HG03159 (cell line): ENCODE data around the gene MAP4K4.

ENCODE experiments used
- ATAC-seq: cut with Tn5 transposase; IDR thresholded peaks from one replicate; pipeline ENCODE4 v1.9.1; 2021; ENCODE audit warnings: mild to moderate bottlenecking, moderate library complexity; ENCODE audit not compliant: unreplicated experiment

Gene MAP4K4

DNA sequence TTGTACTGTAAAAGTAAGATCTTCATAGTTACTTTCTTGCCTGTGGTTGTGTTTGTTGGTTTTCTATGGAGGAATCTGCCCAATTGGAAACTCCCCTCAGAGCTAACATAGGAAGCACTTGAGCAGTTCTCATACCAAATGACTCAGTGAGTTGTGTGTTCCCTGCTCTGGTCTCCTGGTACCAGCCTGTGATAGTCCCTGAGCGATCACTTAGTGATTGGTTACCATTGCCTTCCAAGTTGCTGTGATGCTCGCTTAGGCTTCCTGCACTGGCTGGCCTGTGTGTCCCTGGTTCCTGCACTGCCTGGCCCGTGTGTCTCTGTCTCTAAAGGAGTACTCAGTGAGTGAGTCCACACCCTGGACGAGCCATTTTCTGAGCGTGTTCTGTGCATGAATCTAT lies 133.0 kb downstream of the MAP4K4 start:
- no peak for ATAC-seq

DNA sequence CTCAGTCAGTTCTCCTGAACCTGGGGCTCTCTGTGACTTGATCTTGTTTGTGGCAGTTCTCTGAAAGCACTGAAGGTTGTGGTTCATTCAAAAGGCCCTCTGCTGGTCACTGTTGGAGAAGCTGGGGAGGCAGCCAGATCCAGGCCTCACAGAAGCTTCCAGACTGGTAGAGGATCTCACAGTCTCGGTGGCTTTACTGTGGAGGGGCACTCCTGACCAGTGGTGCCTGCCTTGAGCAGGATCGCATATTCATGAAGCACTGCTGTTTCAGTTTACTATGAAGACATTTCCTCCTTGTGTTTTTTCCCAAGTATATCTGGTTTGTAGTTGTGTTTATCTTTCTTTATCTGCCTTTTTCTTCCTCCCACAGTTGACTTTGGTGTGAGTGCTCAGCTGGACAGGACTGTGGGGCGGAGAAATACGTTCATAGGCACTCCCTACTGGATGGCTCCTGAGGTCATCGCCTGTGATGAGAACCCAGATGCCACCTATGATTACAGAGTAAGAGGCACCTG lies 133.9 kb downstream of the MAP4K4 start:
- peak; percentile 74 for ATAC-seq

DNA sequence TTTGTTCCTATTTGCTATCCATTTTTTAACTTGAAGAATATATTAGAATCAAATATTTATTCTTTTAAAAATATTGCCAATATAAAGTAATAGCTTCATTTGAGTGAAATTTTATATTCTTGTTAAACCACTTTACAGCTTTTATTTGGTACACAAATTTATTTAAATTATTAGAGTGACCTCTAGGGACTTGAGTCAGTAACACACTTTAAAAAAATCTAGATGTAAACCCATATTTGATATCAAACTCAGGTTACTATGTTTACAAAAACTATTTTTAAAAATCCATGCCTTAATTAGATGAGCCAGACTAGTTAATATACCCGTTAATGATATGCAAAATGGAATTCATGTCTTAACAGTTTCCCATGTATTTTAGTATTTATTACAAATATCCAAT lies 134.6 kb downstream of the MAP4K4 start:
- no peak for ATAC-seq

- ATAC-seq = no peak
These were observed 136.5 kb downstream of the MAP4K4 start for GRCh38 chr2:101833890-101834523.

GRCh38 chr2:101837354-101837753 lies 139.8 kb downstream of the MAP4K4 start:
- no peak for ATAC-seq

- no peak for ATAC-seq
These were observed 144.3 kb downstream of the MAP4K4 start for GRCh38 chr2:101841679-101842327.

GRCh38 chr2:101842471-101842870 lies 145.0 kb downstream of the MAP4K4 start:
- ATAC-seq = no peak

GRCh38 chr2:101843048-101843447 lies 145.5 kb downstream of the MAP4K4 start:
- no peak for ATAC-seq

DNA sequence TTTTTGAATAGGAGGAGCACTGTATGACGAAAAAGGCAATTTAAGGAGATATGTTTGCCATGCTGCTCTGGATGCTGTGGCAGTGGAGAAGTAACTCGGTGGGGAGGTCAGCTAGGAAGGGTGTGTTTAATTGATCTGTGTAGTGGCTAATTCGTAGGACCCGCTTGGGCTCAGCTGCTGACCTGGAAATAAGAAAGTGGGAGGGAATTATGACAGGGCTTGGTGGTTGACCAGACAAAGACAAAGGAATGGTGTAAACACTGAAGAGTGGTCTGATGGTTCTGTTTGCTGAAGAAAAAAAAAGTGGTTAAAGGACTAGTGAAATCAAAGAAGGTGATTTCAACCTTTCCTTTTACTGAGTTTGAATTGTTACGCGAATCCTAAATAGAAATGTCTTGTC lies 146.0 kb downstream of the MAP4K4 start:
- ATAC-seq = no peak

GRCh38 chr2:101844055-101844635 lies 146.6 kb downstream of the MAP4K4 start:
- ATAC-seq = no peak

GRCh38 chr2:101846973-101847372 lies 149.5 kb downstream of the MAP4K4 start:
- no peak for ATAC-seq

DNA sequence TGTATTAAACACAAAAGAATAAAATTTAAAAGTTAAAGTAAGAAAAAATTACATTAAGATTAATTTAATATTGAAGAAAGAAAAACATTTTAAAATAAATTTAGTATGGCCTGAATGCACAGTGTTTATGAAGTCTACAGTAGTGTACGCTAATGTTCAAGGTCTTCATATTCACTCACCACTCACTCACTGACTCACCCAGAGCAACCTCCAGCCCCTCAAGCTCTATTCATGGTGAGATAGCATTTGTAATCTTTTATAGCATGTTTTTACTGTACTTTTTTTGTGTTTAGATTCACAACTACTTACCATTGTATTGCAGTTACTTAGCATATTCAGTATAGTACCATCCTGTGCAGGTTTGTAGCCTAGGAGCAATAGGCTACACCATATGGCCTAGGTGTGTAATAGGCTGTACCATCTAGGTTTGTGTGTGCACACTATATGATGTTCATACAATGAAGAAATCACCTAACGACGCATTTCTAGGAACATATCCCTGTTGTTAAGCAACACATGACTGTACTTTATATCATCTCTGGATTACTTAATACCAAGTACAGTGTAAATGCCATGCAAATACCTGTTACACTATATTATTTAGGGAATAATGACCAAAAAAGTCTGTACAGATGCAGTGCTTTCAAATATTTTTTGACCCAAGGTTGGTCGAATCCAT lies 150.3 kb downstream of the MAP4K4 start:
- no peak for ATAC-seq

DNA sequence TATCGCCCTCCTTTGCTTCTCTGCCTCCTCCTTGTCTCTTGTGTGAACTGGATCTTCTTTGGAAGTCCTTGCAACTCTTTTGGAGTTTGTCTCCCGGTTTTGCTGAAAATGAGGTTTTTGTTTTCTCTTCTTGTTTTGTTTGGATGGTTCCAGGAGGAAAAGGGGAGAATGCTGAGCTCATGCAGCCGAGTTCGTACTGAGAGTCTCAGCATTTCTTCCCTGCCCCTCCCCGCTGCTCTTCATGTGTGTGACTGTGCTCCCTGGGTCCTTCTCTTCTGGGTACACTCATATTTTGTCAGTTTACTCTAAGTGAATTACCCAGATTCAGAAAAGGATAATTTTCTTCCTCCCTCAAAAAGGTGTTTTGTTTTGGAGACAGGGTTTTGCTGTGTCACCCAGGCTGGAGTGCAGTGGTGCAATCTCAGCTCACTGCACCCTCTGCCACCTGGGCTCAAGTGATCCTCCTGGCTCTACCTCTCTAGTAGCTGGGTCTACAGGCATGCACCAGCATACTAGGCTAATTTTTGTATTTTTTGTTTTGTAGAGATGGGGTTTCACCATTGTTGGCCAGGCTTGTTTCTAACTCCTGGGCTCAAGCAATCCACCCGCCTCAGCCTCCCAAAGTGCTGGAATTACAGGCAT lies 151.4 kb downstream of the MAP4K4 start:
- no peak for ATAC-seq

- ATAC-seq = no peak
These were observed 152.9 kb downstream of the MAP4K4 start for GRCh38 chr2:101850450-101850849.

DNA sequence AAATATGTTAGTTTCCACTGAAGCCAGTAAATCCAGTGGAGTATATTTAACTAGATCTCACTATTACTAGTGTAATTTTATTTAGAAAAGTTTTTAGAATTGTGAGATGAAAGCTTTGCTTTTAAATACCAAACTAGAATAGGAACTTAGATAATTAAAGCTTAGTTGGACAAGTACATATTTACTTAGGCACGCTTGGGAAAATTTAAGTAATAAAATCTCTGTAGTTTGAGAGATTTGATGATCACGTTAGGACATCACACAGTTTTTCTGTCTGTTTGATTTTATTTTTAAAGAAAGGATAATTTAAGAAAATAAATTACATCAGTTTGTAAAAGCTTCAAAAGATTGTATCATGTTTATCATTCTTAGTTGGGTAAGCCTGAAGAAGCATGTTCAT lies 153.5 kb downstream of the MAP4K4 start:
- ATAC-seq = no peak

DNA sequence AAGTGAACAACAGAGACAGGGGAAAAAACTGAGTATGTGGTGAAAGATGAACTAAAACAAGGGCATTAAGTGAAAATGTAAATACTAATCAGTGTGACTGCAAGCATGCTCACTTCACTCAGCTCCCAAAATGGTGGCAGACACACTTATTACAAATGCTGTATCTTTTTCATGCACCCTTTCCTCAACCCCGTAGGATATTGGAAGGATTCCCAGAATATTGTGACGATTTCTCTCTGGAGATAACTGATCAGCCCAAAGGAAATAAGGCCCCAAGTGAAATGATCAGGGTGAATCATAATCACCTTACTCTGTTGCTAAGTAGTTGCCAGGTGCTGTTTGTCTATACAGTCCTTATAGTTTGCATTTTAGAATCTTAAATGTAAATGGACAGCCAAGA lies 155.3 kb downstream of the MAP4K4 start:
- ATAC-seq = no peak

DNA sequence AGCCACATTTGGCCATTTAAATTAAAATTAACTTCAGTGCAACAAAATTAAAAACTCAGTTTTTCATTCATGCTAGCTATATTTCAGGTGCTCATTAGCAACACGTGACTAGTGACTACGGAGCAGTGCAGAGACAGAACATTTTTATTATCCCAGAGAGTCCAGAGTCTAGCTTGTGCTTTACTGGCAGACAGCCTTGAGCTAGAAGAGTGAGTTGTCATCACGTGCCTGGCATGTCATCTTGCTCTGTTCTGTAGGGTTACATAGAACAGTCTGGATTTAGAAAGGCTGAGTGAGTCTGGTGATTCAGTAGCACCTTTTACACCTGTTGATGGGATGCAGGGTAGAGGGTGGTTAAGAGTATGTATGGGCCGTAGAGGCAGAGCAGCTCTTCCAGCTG lies 157.4 kb downstream of the MAP4K4 start:
- no peak for ATAC-seq

GRCh38 chr2:101855776-101856175 lies 158.3 kb downstream of the MAP4K4 start:
- no peak for ATAC-seq

GRCh38 chr2:101858246-101858645 lies 160.7 kb downstream of the MAP4K4 start:
- no peak for ATAC-seq

DNA sequence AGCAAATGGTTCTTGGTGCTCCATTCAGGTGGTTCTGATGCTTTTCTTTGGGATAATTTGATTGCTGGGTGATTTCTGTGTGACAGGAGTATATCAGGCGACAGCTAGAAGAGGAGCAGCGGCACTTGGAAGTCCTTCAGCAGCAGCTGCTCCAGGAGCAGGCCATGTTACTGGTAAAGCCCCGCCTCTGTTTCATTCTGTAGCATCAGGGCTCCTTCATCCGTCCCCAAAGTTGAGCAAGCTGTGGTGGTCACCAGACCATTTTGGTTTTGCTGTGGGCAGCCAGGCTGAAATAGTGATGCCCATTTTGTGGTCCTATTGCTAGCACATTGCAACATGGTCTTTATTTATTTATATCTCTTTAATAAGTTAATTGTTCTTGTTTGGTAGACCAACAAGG lies 161.4 kb downstream of the MAP4K4 start:
- ATAC-seq = no peak

GRCh38 chr2:101859604-101860003 lies 162.1 kb downstream of the MAP4K4 start:
- ATAC-seq = no peak
